Measurements from ENCODE around the gene WWOX. TPM values are rescaled to one million over a fixed set of nuclear protein-coding genes. Genes with fewer than 3 reads are reported as not detected.
A peak's percentile ranks its signal among the peaks of the same experiment; 100 is the strongest.

WWOX gene
- polyA plus RNA-seq, 2 of the 4 experiments (the other 2 are of a cell fraction) = 16.0 to 17.2 TPM

DNA sequence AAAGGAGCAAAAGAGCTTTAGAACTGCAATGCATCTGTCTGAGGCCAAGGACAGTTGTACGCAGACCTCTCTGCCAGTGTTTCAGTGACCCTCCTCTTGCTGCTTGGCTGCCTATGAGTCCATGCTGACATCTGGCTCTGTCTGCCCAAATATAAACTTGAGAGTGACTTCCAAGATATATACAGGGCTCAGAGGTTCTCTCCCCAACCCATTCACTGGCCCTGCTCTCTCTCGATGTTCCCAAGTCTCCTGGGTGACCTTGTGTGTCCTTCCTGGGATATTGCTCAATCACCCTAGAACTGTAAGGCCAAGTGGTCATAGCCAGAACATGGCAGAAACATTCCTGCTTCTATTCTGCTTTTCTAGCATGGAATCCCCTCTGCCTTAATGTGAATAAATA lies 716.3 kb downstream of the WWOX start:
- ChIA-PET CTCF (no interaction called here), POLR2A (no interaction called here)
- DNase-seq (ENCODE audit: low read depth in 1 of 2, low spot score in 1 of 2) (no peak), FAIRE-seq (no peak), ATAC-seq (no peak)
- no peak overlapping the region for H3K4me2 ChIP-seq
- no peaks in the 10 kb centered on the region; the same call in 2 of the 3 replicates for H3K9me3 ChIP-seq
- TF ChIP-seq FOSB (CRISPR knock-in tag; IDR thresholded peaks at IDR 0.05) (no peak), CEBPB (IDR thresholded peaks at IDR 0.05) (peak in 1 of 2 experiments; percentile 22; a peak in 1 of 4 replicates)
- H3K4me1 ChIP-seq = no peaks in the 10 kb centered on the region
- H3K27ac ChIP-seq = no peak overlapping the region
- H3K4me3 ChIP-seq = no peak overlapping the region
- 36% methylated on average over 2 of the region's 2 CpGs for WGBS (ENCODE audit: missing lambda C conversion rate)

DNA sequence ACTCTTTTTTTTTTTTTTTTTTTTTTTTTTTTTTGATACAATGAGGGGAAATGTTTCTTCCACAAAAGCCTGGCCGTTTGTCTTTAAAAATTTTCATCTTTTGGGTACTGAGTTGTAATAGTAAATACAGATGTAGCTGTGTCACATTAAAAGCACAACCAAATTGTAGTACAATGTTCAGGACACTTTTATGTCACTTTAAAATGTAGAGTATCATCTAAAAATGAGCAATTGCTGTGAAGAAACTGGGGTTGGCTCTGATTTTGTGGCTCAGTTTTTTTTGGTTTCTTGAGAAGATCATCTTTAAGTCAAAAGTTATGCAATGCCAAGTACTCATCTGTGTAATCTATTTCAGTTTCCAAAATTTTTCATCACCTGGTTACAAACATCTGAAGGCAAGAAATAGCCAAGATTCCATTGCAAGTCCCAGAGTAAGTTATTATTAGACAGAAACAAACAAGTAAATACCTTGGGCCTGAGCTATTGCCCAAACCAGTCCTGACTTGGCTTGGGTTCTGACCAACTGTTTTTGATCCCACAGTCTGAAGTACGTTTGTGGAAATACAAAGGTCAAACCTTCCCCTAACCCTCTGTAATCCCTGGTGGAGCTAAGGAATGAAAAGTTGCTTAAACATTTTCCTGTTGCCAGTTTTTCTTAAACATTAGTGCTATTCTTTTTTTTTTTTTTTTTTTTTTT lies 717.2 kb downstream of the WWOX start:
- H3K4me3 ChIP-seq = no peak overlapping the region
- WGBS (ENCODE audit: missing lambda C conversion rate) = 14% methylated on average over 2 of the region's 2 CpGs
- POLR2A ChIA-PET = interaction anchor here (0.6 kb wide), 1 partner anchor 495 kb away, joined by 6 read pairs; no protein-coding TSS in a partner anchor
- FAIRE-seq (no peak), ATAC-seq (no peak), DNase-seq (ENCODE audit: low read depth in 1 of 2, low spot score in 1 of 2) (no peak)
- H3K27ac ChIP-seq = no peak overlapping the region
- no peak overlapping the region for H3K4me2 ChIP-seq
- H3K9me3 ChIP-seq = no peaks in the 10 kb centered on the region; the same call in 2 of the 3 replicates
- TF ChIP-seq, protein P1, sequence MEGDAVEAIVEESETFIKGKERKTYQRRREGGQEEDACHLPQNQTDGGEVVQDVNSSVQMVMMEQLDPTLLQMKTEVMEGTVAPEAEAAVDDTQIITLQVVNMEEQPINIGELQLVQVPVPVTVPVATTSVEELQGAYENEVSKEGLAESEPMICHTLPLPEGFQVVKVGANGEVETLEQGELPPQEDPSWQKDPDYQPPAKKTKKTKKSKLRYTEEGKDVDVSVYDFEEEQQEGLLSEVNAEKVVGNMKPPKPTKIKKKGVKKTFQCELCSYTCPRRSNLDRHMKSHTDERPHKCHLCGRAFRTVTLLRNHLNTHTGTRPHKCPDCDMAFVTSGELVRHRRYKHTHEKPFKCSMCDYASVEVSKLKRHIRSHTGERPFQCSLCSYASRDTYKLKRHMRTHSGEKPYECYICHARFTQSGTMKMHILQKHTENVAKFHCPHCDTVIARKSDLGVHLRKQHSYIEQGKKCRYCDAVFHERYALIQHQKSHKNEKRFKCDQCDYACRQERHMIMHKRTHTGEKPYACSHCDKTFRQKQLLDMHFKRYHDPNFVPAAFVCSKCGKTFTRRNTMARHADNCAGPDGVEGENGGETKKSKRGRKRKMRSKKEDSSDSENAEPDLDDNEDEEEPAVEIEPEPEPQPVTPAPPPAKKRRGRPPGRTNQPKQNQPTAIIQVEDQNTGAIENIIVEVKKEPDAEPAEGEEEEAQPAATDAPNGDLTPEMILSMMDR (IDR thresholded peaks at IDR 0.05) = no peak
- no peak for TF ChIP-seq FOSL2 (IDR thresholded peaks at IDR 0.05)
- TF ChIP-seq FOSL2 (CRISPR knock-in tag; IDR thresholded peaks at IDR 0.05) = no peak
- no peak for TF ChIP-seq HOXB5 (CRISPR knock-in tag; IDR thresholded peaks at IDR 0.05)
- TF ChIP-seq, protein P2, sequence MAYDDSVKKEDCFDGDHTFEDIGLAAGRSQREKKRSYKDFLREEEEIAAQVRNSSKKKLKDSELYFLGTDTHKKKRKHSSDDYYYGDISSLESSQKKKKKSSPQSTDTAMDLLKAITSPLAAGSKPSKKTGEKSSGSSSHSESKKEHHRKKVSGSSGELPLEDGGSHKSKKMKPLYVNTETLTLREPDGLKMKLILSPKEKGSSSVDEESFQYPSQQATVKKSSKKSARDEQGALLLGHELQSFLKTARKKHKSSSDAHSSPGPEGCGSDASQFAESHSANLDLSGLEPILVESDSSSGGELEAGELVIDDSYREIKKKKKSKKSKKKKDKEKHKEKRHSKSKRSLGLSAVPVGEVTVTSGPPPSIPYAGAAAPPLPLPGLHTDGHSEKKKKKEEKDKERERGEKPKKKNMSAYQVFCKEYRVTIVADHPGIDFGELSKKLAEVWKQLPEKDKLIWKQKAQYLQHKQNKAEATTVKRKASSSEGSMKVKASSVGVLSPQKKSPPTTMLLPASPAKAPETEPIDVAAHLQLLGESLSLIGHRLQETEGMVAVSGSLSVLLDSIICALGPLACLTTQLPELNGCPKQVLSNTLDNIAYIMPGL (CRISPR knock-in tag; IDR thresholded peaks at IDR 0.05; ENCODE audit: borderline replicate concordance) = no peak
- TF ChIP-seq CBX8 (IDR thresholded peaks at IDR 0.05) = no peak
- no peak for TF ChIP-seq POLR2AphosphoS2 (conservative IDR thresholded peaks at IDR 0.05; ENCODE audit: low read length)
- TF ChIP-seq, protein P3, sequence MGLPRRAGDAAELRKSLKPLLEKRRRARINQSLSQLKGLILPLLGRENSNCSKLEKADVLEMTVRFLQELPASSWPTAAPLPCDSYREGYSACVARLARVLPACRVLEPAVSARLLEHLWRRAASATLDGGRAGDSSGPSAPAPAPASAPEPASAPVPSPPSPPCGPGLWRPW (IDR thresholded peaks at IDR 0.05) = no peak
- no peak for TF ChIP-seq RCOR1 (IDR thresholded peaks at IDR 0.05; ENCODE audit: low read depth, low read length)
- no peak for TF ChIP-seq RAD21 (conservative IDR thresholded peaks at IDR 0.05 in 1 of 2, IDR thresholded peaks at IDR 0.05 in 1 of 2)
- TF ChIP-seq, protein P4, sequence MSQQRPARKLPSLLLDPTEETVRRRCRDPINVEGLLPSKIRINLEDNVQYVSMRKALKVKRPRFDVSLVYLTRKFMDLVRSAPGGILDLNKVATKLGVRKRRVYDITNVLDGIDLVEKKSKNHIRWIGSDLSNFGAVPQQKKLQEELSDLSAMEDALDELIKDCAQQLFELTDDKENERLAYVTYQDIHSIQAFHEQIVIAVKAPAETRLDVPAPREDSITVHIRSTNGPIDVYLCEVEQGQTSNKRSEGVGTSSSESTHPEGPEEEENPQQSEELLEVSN (IDR thresholded peaks at IDR 0.05; ENCODE audit: borderline replicate concordance, low read depth) = no peak
- CTCF ChIA-PET = interaction anchor here (2.0 kb wide), 1 partner anchor 46 kb away, joined by 5 read pairs; no protein-coding TSS in a partner anchor
- no peaks in the 10 kb centered on the region for H3K4me1 ChIP-seq

DNA sequence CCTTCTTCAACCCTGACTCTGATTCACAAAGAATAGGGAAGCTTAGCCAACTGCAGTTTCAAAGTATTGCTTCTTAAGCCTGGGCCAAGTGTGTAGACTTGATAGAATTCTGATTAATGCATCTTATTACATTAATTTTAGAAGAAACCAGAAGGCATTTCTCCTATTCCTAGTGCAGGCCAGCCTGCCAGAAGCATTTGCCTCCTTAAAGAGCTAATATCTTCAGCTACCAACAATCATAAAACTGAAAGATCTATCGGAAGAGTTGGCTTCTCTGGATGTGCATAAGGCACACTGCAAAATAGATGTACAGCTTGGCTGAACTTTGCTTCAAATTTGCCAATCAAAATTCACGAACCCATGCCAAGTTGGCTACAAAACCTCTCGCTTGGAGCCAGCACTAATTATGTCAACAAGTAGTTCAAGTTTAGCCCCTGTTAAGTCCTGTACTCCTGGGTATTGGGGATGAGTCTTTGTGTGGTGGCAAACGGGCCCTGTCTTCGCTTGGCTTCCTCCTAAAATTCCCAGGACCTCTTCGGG lies 717.8 kb downstream of the WWOX start:
- ATAC-seq (no peak), FAIRE-seq (no peak), DNase-seq (ENCODE audit: low read depth in 1 of 2, low spot score in 1 of 2) (no peak)
- ChIA-PET CTCF (interaction anchor here (2.0 kb wide), 1 partner anchor 46 kb away, joined by 5 read pairs; no protein-coding TSS in a partner anchor), POLR2A (interaction anchor here (0.6 kb wide), 1 partner anchor 494 kb away, joined by 6 read pairs; no protein-coding TSS in a partner anchor)
- H3K9me3 ChIP-seq = no peaks in the 10 kb centered on the region; the same call in 2 of the 3 replicates
- no peak overlapping the region for H3K4me3 ChIP-seq
- WGBS (ENCODE audit: missing lambda C conversion rate) = 24% methylated on average over 6 of the region's 6 CpGs
- H3K4me1 ChIP-seq = no peaks in the 10 kb centered on the region
- H3K4me2 ChIP-seq = no peak overlapping the region
- no peak overlapping the region for H3K27ac ChIP-seq
- TF ChIP-seq POLR2AphosphoS2 (conservative IDR thresholded peaks at IDR 0.05; ENCODE audit: low read length) = no peak
- TF ChIP-seq, protein P4 (IDR thresholded peaks at IDR 0.05; ENCODE audit: borderline replicate concordance, low read depth) = no peak
- no peak for TF ChIP-seq EHMT2 (IDR thresholded peaks at IDR 0.05; ENCODE audit: low read depth)
- no peak for TF ChIP-seq RFX5 (IDR thresholded peaks at IDR 0.05)
- no peak for TF ChIP-seq EHF (CRISPR knock-in tag; IDR thresholded peaks at IDR 0.05)
- TF ChIP-seq HOXA7 (CRISPR knock-in tag; IDR thresholded peaks at IDR 0.05) = no peak
- TF ChIP-seq HOXB5 (CRISPR knock-in tag; IDR thresholded peaks at IDR 0.05) = no peak
- no peak for TF ChIP-seq KDM1A (IDR thresholded peaks at IDR 0.05; ENCODE audit: low read depth)
- TF ChIP-seq MYC (IDR thresholded peaks at IDR 0.05; ENCODE audit: borderline replicate concordance, low read length) = no peak
- TF ChIP-seq, protein P5, sequence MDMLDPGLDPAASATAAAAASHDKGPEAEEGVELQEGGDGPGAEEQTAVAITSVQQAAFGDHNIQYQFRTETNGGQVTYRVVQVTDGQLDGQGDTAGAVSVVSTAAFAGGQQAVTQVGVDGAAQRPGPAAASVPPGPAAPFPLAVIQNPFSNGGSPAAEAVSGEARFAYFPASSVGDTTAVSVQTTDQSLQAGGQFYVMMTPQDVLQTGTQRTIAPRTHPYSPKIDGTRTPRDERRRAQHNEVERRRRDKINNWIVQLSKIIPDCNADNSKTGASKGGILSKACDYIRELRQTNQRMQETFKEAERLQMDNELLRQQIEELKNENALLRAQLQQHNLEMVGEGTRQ (IDR thresholded peaks at IDR 0.05) = no peak
- no peak for TF ChIP-seq RARB (CRISPR knock-in tag; IDR thresholded peaks at IDR 0.05)
- TF ChIP-seq NPAS2 (CRISPR knock-in tag; IDR thresholded peaks at IDR 0.05; ENCODE audit: borderline replicate concordance) = no peak
- TF ChIP-seq GATA3 (IDR thresholded peaks at IDR 0.05; ENCODE audit: borderline replicate concordance) = no peak
- TF ChIP-seq RAD21 (conservative IDR thresholded peaks at IDR 0.05 in 1 of 2, IDR thresholded peaks at IDR 0.05 in 1 of 2) = no peak
- no peak for TF ChIP-seq CHD2 (IDR thresholded peaks at IDR 0.05; ENCODE audit: low read length, partially characterized antibody)
- no peak for TF ChIP-seq KDM5A (IDR thresholded peaks at IDR 0.05)
- TF ChIP-seq JUNB (IDR thresholded peaks at IDR 0.05) = no peak
- TF ChIP-seq, protein P3 (IDR thresholded peaks at IDR 0.05) = no peak
